GM12891 (cell line): ENCODE data around the gene ARHGAP24. TPM values are rescaled to one million over a fixed set of nuclear protein-coding genes. Genes with fewer than 3 reads are reported as not detected.

Experiments used
- DNase-seq: peaks from one replicate; pipeline ENCODE4 v3.0.0; 2011; ENCODE audit warnings: low spot score; ENCODE audit not compliant: insufficient read length
- FAIRE-seq: peaks from 2 replicates; lab custom pipeline; 2011; peaks lifted over from hg19 to GRCh38; lab: Jason Lieb, UNC
- PAX5 ChIP-seq: IDR thresholded peaks from 2 replicates; pipeline ENCODE4 v1.6.1; 2011; ENCODE audit warnings: low read length, moderate library complexity, mild to moderate bottlenecking; ENCODE audit not compliant: insufficient read depth, severe bottlenecking
- POLR2A ChIP-seq: IDR thresholded peaks from 2 replicates; pipeline ENCODE4 v1.6.1; 2011; ENCODE audit warnings: low read depth, low read length, control low read depth
- POLR2AphosphoS5 ChIP-seq: IDR thresholded peaks from 2 replicates; pipeline ENCODE4 v1.6.1; 2011; ENCODE audit warnings: low read depth, low read length, control low read depth
- POU2F2 ChIP-seq: IDR thresholded peaks from 2 replicates; pipeline ENCODE4 v1.6.1; 2011; ENCODE audit warnings: low read depth, mild to moderate bottlenecking, control low read depth, low read length, moderate library complexity
- SPI1 ChIP-seq: IDR thresholded peaks from 2 replicates; pipeline ENCODE4 v1.6.1; 2011; ENCODE audit warnings: low read depth, low read length, control low read depth
- TAF1 ChIP-seq: IDR thresholded peaks from 2 replicates; pipeline ENCODE4 v1.6.1; 2011; ENCODE audit warnings: low read depth, low read length, control low read depth
- polyA plus RNA-seq: library from polyadenylated mRNA; unstranded; fragments of >200 nt; gene quantifications from one replicate; pipeline ENCODE4 v1.2.1, GENCODE V29; 2012; ENCODE audit warnings: low read depth, missing spikeins, inconsistent platforms; ENCODE audit not compliant: missing spikeins

Gene ARHGAP24
- polyA plus RNA-seq = 1.4 TPM

GRCh38 chr4:85474818-85475630, at the start of gene ARHGAP24:
Gene ARHGAP24, plus strand, starts transcription at chr4:85475150.
- FAIRE-seq (peak; percentile 82), DNase-seq (peak; percentile 51)

GRCh38 chr4:85426366-85426765, 48.6 kb upstream of the ARHGAP24 start:
- no peak for FAIRE-seq
- no peak for TF ChIP-seq SPI1
- no peak for DNase-seq

More at GRCh38 chr4:85474818-85475630, at the start of gene ARHGAP24:
- TF ChIP-seq PAX5 = no peak
- peak; percentile 52 for TF ChIP-seq SPI1

GRCh38 chr4:85427123-85427522, 47.8 kb upstream of the ARHGAP24 start:
- DNase-seq (no peak), FAIRE-seq (no peak)
- no peak for TF ChIP-seq POU2F2

GRCh38 chr4:85430226-85430625, 44.7 kb upstream of the ARHGAP24 start:
- no peak for FAIRE-seq
- no peak for TF ChIP-seq POU2F2
- no peak for TF ChIP-seq POLR2A
- no peak for TF ChIP-seq PAX5
- TF ChIP-seq SPI1 = no peak
- TF ChIP-seq POLR2AphosphoS5 = no peak
- no peak for TF ChIP-seq TAF1
- no peak for DNase-seq

DNA sequence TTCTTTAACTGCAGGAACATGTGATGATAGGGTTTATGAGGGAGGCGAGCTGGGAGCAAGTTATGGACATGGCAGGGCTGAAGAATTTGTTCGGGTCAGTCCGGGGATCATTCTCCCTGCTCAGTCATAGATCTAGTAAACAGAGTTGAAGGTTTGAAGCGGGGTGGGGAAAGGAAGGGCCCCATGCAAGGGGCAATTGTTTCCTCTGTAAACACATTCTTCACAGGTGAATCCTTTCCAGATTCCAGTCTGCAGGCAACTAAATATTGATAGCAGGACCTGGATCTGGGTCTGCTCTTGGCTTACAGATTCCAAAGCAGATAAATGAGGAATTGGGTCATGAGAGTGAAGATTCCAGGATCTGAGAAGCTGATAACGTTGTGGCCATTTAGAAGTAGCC, 44.3 kb upstream of the ARHGAP24 start:
- FAIRE-seq (no peak), DNase-seq (no peak)
- TF ChIP-seq POLR2A (no peak), POLR2AphosphoS5 (no peak), TAF1 (no peak)

DNA sequence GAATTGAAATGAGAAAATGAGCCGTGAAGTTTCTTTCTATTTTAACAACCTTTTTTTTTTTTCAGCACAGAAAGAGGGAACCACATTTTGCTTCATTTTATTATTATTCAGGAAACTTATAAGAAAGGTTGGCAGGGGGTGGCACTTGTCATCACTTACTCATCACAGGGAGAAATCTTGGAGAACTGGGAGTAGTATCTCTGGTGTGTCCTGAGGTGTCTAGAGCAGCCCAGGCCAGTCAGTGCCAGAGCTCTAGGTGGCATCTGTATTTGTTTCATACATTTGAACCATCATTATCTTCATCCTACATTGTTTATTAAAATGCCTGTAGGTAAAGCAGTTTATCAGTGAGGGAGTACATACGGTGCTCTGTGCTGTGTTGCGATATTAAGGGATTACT, 43.8 kb upstream of the ARHGAP24 start:
- no peak for FAIRE-seq
- TF ChIP-seq POLR2A (no peak), TAF1 (no peak), PAX5 (no peak), POLR2AphosphoS5 (no peak), POU2F2 (no peak), SPI1 (no peak)
- no peak for DNase-seq

DNA sequence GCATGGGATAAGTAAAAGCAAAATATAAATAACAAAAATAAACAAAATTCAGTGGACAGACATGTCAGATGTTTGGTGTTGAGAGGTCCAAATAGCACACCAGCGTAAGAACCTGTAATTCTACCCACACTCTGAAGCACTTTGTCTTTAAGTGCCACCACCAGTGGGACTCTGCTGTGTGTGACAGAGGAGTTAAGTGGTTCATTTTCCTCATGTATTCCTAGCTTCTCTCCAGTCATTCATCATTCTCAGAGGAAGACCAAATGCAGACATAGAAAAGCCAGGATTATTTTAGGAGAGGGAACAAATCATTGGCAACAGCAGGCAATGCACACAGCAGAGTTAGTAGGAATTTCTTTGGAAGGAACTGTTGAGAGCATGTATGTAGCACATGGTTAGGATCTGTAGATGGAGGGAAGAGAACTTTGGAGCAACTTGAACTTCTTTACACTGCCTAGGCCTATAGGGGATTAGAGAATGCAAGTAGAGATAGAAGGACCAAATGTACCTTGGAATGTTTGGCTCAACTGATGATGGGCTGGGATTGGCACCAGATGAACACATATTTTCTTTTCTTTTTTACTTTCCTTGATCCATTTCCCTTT, 43.0 kb upstream of the ARHGAP24 start:
- TF ChIP-seq PAX5 (no peak), TAF1 (no peak), SPI1 (no peak), POLR2AphosphoS5 (no peak)
- FAIRE-seq (no peak), DNase-seq (no peak)

DNA sequence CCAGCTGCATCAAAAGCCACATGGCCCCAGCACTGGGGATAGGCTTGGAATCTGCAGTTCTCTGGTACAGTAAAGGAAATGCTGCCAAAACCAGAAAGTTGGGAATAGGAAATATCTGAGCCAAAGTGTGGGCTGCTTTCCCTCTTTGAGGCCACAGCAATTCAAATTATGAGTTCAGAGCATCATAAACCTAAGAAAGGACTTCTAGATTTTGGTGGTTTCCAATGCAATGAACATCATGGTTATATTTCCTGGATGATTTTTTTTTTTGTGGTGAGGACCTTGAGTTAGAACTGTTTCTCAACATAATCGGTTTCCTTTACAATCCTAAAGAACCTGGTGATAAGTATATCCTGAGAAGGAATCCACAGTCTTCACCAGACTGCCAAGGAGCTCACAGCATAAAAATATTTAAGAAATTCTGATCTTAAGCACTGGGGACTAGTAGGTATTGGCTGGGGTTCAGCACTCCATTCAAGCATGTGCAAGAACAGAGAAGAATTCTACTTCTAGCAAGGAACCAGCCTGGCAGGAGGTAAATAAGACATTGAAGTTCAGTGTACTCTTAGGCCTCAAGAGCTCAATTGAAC, 29.8 kb upstream of the ARHGAP24 start:
- TF ChIP-seq POLR2AphosphoS5 (no peak), POU2F2 (no peak), PAX5 (no peak), POLR2A (no peak), TAF1 (no peak), SPI1 (no peak)
- no peak for DNase-seq
- FAIRE-seq = no peak

GRCh38 chr4:85446141-85446861, 28.6 kb upstream of the ARHGAP24 start:
- no peak for FAIRE-seq
- TF ChIP-seq POLR2AphosphoS5 (no peak), TAF1 (no peak), POLR2A (no peak), POU2F2 (no peak), SPI1 (no peak), PAX5 (no peak)
- no peak for DNase-seq
